Dedifferentiated amniotic fluid mesenchymal stem cell (primary cell): ENCODE data around the gene HADH.
"Not testable (repeated sequence)": the region's sequence is repeated elsewhere in the genome, so short reads cannot be mapped to it uniquely, and the experiment has no call there.

Source experiments
- DNase-seq: peaks from one replicate; pipeline ENCODE4 v3.0.0-alpha.2; 2016; ENCODE audit errors: extremely low spot score

HADH gene

DNA sequence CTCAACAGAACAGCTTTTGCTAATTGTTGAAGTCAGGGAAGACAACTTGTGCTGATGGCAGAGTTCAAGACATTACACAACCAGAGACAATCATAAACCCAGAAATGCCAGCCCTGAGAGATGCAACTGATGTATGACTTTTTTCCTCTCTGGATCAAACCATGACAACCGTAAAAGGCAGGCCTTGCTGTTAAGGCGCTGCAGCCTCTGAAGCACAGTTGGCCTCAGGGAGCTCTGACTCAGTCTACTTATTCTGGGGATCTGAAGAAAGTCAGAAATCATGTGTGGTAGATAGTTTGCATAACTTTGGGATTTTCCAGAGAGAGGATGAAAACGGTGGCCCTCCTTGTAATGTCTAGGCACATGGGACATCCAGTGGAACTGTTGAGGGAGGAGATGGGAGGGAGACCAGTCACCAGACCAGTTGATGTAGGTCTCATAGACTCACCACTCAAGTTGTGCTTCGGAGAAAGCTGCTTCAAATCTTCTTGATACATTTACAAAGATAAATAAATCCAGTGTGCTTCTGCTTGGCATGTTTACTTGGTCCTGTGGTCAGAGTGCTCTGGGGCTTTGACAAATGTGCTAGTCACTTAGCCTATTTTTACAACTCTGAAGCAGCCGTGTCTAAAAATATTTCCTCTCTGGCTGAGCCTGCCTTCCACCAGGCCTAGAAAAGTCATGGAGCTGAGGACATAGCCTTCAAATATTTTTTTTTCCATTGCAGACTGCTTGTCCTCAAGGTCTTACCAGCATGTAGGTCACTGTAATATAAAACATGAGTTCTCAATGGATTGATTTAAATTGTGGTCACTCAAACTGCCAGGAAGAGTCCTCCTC, 7.5 kb downstream of the HADH start:
- peak; percentile 46 for DNase-seq

DNA sequence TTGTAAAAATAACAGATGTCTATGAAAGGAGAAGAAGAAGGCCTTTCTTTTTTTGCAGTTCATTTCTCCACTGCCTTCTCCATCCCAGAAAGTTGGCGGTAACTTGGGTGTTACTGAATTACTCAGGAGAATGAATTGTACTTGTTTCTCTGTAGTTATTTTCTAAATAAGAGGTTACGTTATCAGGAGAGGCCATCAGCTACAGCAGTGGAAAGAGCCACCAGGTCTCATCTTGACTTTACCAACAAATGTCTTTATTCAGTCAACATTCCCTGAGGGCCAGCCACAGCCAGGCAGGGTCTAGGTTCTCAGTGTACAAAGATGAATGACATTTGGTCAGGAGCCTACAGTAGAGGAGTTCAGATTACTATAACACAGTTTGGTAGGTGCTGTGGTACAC, 8.1 kb downstream of the HADH start:
- no peak for DNase-seq

DNA sequence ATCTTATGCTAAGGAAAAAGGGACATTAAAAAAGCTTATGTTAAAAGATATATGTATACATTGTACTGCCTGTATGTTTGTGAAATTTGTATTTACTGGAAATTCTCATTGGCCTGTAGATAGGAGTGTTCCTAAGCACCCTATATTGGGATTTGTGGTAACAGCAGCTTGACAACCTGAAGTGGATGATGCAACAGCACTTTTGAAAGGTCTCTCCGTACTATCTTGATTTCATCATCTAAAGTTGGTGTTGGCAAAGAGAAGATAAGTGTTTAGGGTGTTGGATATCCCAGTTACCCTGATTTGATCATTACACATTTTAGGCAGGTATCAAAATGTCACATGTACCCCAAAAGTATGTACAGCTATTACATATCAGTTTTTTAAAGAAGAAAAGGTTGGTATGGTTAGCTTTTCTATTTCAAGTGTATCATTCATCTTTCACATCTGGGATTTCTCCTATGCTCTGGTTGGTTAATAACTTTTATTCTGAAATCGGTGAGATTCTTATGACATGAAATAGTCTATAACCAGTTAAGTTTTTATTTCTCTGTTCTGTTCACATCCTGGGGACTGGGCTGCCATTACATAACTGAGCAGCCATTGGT, 10.3 kb downstream of the HADH start:
- DNase-seq: no peak

DNA sequence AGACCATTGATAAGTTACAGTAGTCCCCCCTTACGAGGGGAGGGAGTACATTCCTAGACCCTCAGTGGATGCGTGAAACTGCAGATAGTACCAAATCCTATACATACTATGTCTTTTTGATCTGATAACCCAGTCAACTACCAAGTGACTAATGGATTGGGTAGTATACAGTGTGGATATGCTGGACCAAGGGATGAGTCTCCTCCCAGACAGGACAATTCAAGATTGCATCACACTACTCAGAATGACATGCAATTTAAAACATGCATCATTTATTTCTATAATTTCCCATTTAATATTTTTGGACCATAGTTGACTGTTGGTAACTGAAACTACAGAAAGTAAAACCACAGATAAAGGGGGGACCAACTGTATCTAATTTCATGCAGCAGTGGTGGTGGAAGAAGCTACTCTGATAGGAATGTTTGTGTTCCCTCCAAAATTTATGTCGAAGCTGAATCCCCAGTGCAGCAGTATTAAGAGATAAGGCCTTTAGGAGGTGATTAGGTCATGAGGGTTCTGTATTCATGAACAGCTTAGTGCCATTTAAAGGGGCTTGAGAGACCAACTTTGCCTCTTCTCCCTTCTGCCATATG, 11.9 kb downstream of the HADH start:
- no peak for DNase-seq

DNA sequence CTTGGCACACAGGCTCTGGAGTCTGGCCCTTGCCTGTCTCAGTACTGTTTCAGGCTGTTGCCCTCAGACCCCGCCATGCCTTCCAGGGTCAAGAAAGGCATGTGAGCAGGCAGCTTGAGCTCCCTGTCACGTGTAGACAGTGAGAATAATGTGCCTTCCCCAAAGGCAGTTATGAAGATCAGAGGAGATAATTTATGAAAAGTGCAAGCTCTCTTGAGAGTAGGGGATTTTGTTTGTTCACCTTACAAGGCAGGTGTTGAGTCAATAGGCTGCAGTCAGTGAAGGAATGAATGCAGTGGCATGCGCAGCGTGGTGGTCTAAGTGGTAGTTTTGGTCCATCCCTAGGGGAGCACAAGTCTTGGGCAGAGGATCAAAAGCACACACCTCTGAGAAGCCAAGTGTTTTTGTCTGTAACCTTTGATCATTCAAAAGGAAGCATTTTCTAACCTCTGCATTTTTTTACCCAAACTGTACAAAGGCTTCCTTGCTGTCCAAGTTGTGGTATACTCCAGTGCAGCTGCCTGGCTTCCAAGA, 14.4 kb downstream of the HADH start:
- DNase-seq: no peak

DNA sequence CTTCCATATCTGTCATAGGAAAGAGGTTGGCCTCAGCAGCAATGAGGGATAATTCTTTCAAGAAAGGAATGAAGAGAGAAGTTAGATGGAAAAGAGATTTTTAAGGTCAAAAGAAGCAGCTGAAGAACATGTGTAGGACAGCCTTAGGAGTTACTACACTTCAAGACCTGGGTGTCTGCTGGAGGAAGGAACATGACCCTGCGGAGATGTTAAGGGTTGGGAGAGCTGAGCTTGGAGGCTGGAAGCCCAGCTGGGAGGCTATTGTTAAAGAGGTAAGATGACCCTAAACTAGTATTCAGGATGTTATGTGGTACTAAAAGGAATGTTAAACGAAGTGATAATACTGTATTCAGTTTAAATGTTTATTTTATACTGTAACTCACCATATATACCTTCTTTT, 15.0 kb downstream of the HADH start:
- DNase-seq: no peak

DNA sequence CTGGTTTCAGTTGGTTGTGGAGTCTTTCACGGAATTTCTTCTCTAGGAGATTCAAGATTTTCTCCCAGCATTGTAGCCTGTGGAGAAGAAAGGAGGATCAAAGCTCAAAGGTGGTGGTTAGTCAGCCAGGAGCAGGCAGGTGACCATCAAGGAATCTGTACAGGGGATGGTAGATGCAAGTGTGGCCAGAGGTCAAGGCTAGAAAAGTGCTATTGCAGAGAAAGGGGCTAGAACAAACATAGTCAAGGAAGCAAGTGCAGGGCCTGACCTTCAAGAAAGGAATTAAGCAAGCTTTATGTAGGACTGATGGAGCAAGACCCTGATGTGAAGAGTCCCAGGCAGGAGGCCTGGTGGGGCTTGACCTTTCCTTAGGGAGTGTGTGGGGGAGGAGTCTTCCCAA, 16.1 kb downstream of the HADH start:
- DNase-seq: no peak

DNA sequence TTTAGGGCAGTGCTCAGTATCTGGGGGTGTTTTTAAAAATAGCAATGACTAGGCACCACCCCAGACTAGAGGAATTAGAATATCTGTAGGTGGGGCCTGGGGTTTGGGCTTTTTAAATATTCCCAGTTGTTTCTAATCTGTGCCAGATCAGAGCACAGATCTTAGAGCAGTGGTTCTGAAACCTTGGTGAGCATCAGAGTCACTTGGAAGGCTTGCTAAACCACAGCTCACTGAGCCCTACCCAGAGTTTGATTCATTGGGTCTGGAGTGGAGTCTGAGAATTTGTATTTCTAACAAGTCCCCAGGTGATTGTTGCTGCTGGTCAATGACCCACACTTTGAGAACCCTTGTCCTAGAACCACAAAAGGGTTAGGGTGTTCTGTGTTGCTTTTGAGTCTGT, 16.7 kb downstream of the HADH start:
- DNase-seq: no peak

DNA sequence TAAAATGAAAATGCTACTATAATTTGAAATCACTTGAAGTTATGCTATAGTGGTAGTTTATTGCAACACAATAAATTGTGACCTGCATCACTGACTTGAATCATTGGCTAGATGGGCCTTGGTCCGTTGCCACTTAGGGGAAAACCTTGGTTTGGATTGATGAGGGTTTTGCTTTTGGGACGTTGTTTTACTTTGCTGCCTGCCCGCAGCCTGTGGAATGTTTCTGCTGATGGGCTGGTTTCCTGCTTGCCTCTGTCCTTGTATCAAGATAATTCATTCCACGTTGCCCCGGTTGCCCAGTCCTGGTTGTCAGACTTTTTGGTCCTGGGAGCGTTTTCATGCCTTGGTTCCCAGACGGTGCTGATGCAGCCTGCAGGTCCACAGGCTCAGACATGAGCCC, 18.3 kb downstream of the HADH start:
- DNase-seq: no peak

DNA sequence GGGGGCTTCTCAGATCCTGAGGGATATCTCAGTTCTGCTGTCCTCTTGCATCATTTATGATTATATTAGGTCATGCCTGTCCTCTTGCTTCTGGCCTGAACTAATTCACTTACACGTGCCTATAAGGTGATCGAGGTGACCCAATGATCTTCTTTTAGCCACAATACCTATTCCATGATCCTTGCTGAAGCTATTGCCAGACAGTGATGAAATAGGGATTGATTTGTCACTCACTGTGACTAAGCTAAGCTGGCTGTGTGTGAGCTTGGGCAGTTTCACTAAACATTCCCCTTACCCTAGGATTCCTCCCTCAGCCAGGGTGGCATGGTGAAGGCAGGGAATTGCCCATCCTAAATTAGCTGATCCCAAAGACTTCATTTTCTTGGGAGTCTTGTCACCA, 19.0 kb downstream of the HADH start:
- DNase-seq: peak; percentile 46

DNA sequence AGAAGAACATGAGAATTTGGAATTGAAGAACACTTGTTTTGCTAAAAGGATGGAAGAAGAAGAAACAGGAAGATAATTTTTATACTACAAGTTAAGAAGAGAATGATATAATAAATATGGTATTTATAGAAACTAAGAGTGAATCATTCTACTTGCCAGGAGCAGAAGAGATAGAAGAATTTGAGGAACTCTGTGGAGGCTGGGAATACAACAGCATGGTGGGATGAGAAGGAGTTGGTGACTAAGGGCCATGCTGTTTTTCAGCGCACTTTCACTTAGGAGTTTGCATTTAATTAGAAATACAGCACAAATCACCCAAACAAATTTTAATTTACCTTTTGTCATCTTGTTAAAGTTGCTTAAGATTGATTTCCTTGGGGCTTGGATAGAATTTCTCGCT, 20.5 kb downstream of the HADH start:
- peak; percentile 53 for DNase-seq

DNA sequence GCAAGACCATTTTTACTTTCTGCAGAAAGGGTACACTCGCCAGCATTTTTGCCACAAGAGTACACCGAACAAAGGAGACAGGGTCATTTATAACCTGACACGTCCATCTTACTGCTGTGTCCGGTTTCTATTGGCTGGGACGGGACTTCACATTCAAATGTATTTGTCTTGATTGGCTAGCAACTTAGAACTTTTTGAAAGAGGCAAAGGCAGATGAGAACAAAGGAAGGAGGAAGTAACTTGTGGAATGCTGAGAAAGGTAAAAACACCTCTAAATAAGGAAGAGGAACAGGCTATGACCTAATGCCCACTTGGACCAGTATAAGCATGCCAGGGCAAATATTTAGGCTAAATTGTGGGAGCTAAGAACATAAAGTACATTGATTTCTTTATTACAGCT, 22.7 kb downstream of the HADH start:
- not testable (repeated sequence) for DNase-seq

DNA sequence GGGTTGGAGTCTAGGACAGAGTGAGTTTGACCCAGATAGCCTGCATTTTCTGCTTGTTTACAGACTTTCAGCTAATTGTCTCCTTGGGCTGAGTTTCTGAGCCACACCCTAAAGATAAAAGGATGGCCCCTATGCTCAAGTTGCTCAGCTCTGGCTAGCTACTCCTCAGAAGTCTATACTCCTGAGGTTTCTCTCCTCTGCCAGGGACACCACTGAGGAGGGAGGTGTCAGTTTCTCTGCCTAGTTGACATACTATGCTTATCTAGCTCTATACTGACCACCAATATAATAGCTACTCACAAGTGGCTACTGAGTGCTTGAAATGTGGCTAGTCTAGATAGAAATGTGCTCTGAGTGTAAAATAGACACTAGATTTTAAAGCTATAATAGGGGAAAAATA, 23.6 kb downstream of the HADH start:
- DNase-seq: no peak

DNA sequence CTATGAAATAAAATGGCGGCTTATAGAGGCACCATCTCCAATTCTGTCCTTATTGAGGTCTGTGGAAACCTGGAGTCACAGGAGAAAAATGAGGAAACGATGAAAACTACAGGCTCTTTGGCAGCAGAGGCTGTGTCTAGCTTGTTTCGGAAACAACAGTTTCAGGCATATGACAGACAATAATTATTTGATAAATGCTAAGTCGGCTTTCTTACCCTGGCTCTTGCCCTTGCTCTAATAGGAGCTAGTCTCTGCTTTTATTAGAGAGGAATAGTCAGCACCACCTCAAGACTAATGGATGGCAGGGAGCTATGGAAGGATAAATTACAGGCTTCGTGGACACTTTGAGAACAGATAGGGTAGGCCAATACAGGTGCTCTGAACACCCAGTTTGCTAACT, 24.3 kb downstream of the HADH start:
- no peak for DNase-seq

DNA sequence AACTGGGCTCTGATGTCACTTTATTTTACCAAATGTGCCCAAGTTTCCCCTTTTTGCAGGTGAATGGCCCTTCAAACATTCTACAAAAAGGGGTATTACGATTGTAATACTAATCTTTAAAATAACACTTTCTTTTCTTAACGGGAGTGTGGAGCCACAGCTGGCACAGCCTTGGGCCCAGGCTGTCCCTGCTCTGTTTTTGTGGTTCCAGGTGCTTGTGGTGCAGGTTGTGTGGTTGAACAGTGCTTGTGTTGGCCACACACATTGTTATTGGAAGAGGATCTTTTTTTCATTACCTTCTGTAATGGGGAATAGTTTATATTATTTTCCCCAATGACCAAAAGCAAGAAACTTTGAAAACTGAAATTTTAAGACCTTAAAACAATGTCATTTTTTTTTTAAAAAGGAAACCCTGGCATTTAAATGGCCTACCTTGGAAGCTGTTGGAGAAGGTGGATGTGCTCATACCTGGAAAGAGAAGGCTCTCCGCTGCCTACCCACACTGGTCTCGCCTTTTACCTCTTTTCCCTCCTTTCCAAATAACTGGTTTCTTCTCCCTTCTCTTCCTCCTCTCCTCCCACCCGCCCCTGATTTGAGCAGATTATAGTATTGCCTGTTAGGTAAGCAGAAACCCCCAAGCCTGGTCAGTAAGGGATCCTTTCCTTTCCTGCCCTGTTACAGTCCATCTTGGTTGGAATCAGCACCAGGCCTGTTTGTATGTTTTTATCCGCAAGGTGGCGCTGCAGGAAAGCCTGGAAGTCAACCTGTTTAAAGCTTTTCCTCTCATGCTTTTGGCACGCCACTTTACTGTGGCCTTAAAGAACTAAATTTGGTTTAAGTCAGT, 28.6 kb downstream of the HADH start:
- peak; percentile 86 for DNase-seq

DNA sequence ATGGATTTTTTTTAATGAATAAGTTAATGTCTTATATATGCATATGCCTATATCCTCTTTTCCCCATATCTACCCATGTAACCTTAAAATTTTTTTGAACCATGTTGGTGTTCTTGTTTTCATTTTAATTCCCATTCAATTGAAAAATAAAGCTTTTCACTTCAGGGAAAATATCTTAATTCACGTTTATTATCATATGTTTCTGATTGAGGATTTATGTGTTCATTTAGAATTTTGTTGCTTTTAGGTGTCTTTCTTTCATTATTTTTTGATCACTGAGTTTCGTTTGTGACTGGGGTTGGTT, 29.1 kb downstream of the HADH start:
- no peak for DNase-seq

DNA sequence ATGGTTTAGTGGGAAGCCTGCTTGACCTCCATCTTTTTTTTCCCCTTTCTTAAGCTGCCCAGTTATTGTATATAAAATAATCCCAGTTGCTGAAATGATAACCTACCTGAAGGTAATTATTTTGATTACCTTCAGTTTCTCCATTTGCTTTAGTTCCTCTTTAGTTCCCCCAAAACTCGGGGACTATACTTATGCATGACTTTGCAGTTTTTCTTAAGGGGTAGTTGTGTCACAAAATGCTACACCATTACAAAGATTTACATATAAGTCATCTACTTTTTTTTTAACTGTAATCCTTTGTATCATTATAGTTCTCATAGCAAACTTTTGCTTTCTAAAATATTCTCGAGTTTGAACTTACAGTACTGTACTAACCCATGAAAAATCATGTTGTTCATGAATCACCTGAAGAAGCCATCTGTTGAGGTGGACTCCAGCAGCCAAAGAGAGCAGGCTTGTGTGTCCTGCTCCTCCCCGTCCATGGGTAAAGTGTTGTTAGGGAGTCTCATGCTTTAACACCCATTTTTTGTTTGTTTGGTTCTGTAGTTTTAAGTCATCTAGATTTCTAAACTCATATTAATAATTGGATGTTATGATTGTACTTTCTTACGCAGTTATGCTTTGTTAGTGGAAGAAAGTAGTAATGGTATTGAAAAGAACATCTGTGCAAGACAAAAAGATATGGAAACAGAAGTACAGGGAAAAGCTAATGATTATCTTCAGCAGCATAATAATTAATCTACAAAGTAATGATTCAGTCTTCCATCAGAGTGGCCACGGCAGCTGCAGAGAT, 34.6 kb downstream of the HADH start:
- no peak for DNase-seq

DNA sequence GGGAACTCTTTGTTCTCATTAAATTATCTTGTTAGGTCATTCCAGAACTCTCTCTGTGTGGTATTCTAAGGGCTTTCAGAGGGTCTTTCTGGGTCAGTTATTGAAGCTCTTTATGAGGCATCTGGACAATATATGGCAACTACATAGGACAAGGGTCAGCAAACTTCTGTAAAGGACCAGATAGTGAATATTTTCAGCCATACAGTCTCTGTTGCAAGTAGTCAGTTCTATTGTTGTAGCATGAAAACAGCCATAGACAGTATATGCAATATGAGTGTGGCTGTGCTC, 35.1 kb downstream of the HADH start:
- DNase-seq: no peak

DNA sequence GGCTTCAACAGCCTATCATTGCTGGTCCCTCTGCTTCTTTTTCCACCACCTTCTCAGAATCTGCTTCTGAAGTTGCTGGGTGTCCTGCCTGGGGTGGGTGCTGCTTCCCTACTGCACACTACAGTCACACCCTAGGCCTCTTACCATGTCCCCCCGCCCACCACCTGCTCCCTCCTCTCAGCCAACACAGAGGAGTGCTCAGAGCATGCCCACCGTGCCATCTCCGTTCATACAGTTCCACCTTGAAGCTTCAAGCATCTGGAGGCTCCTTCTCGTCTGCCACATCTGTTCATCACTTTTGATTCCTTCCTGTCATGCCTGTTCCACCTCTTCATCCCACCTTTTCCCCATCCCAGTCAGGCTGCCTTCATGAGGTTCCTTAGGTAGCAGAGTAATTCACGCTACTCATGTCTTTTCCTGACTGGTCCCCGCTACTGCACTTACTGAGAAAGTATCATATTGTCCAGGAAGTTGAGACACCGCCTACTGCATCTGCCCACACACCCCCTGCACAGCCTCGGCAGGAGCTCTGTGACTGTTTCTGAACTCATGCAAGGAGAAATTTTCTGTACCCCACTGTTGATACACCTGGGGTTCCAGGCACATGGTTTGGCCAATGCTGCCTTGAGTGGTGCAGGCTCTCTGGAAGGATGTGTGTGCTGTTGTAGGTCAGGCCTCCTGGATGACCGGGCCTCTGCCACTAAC, 39.5 kb downstream of the HADH start:
- DNase-seq: no peak

DNA sequence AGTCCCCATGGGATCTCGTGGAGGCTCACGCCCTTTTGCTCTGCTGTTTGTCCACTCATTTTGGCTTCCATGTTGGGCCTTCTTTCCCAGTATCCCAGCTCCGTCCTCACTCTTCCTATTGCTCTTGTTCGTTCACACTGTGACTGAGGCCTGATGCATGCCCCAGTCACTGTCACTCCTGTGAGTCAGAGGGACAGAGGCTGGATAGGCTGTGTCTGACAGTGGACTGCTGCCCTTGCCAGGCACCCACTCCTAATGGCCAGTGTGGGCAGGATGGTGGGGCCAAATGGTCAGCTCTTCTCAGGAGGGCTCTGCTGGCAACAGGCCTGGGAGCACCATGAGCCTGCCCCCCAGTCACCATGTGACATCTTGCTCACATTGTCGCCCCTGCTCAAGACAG, 40.0 kb downstream of the HADH start:
- no peak for DNase-seq

DNA sequence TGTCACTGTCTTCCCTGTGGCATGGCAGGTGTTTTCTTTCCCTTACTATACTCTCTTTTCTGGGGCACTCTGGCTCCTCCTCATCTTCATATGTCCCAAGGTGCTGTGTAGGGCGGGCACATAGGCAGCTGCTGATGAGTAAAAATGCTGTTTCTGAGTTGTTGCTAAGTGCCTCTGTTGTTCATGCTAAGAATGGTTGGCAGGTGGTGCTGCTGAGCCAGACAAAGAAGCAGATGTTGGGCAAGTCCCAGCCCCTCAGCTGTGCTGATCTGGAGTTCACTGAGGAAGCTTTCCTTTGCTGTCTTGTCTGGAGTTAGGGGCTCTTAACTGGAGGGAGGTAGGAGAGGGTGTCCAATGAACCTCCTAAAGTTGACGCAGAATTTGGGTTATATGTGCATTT, 40.6 kb downstream of the HADH start:
- DNase-seq: peak; percentile 43
